ENCODE data around the gene TMTC1.

The TMTC1 gene

DNA sequence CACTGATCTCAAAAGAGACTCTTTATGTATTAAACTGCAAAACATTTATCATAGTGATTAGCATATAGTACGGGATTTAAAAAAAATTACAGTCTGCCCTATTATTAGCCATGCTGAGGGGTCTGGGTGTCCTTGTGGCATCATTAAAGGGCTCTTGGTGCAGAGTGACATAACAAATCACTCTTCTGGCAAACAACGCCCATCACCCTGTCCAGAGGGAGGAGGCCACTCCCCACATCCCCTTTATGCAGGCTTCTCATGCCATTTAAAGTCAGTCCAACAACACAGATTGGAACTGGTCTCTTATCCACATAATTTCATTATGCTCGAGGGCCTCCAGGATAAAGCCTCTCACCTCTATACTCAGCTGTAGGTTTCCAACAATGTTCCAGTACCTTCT lies 51.1 kb downstream of the TMTC1 start:
- H3K4ac ChIP-seq (ENCODE audit: low read depth, low read length), result no peak overlapping the region
- H3K79me1 ChIP-seq (ENCODE audit: low read length), result no peaks in the 10 kb centered on the region
- H4K8ac ChIP-seq (ENCODE audit: low read depth, low read length), result no peak overlapping the region
- no peak overlapping the region for H3K18ac ChIP-seq (ENCODE audit: low read length)
- no peak overlapping the region for H2BK5ac ChIP-seq (ENCODE audit: low read depth, low read length, poor library complexity)
- H3K9me3 ChIP-seq (ENCODE audit: insufficient read depth, low read depth, low read length), result no peaks in the 10 kb centered on the region
- H3K9ac ChIP-seq (ENCODE audit: low read length), result no peak overlapping the region
- no peaks in the 10 kb centered on the region for H3K36me3 ChIP-seq (ENCODE audit: control insufficient read depth in 1 of 2, insufficient read depth in 2 of 2, low read length in 2 of 2)
- H3K27me3 ChIP-seq (ENCODE audit: insufficient read depth, low read length), result no peaks in the 10 kb centered on the region
- no peak overlapping the region for H4K12ac ChIP-seq (ENCODE audit: low read depth, low read length)
- no peaks in the 10 kb centered on the region for H3K4me1 ChIP-seq (ENCODE audit: control insufficient read depth in 1 of 2, insufficient read depth in 2 of 2, low read length in 2 of 2)
- H2BK12ac ChIP-seq (ENCODE audit: low read length), result no peak overlapping the region
- no peak overlapping the region for H2AK5ac ChIP-seq (ENCODE audit: low read length)
- no peaks in the 10 kb centered on the region for H3K79me2 ChIP-seq (ENCODE audit: control insufficient read depth, insufficient read depth, low read length, poor library complexity)
- H3K4me3 ChIP-seq (ENCODE audit: low read depth, low read length), result no peak overlapping the region
- H2AFZ ChIP-seq (ENCODE audit: insufficient read depth, low read length, poor library complexity), result no peak overlapping the region
- no peak overlapping the region for H3K4me2 ChIP-seq (ENCODE audit: low read length)
- DNase-seq, result no peak
- no peak overlapping the region for H2BK120ac ChIP-seq (ENCODE audit: insufficient read depth, low read length, poor library complexity)
- no peak overlapping the region for H3K27ac ChIP-seq (ENCODE audit: low read depth, low read length)
- no peak overlapping the region for H4K91ac ChIP-seq (ENCODE audit: low read depth, low read length)
- H3K14ac ChIP-seq (ENCODE audit: low read length), result no peak overlapping the region
- H3K23ac ChIP-seq (ENCODE audit: low read length), result no peak overlapping the region
- WGBS (ENCODE audit: extremely low coverage, insufficient coverage, insufficient read length), result no CpG with 5 or more reads among the region's 3 CpGs

DNA sequence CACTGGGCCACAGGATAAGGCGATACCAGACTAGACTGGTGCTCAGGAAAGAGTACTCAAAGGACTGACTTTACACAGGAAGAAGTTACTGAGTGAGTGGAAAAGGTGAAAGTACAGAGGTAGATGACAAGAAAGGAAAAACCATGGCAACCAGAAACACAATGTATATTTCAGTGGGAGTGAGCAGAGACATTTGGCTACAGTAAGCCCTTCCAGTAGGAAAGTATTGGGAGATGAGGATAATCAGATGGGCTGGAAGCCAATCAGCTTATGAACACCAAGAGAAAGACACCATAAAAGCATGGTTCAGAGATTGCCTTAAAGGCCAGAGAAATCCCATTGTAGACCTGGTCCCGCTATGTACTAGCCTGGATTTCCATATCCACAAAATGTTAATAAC lies 51.6 kb downstream of the TMTC1 start:
- no peak overlapping the region for H3K18ac ChIP-seq (ENCODE audit: low read length)
- H3K14ac ChIP-seq (ENCODE audit: low read length), result no peak overlapping the region
- H2AFZ ChIP-seq (ENCODE audit: insufficient read depth, low read length, poor library complexity), result no peak overlapping the region
- H4K12ac ChIP-seq (ENCODE audit: low read depth, low read length), result no peak overlapping the region
- H2BK120ac ChIP-seq (ENCODE audit: insufficient read depth, low read length, poor library complexity), result no peak overlapping the region
- WGBS (ENCODE audit: extremely low coverage, insufficient coverage, insufficient read length), result no CpG with 5 or more reads among the region's 2 CpGs
- H3K79me2 ChIP-seq (ENCODE audit: control insufficient read depth, insufficient read depth, low read length, poor library complexity), result no peaks in the 10 kb centered on the region
- no peaks in the 10 kb centered on the region for H3K36me3 ChIP-seq (ENCODE audit: control insufficient read depth in 1 of 2, insufficient read depth in 2 of 2, low read length in 2 of 2)
- H3K27me3 ChIP-seq (ENCODE audit: insufficient read depth, low read length), result no peaks in the 10 kb centered on the region
- no peaks in the 10 kb centered on the region for H3K9me3 ChIP-seq (ENCODE audit: insufficient read depth, low read depth, low read length)
- H3K4ac ChIP-seq (ENCODE audit: low read depth, low read length), result no peak overlapping the region
- H3K23ac ChIP-seq (ENCODE audit: low read length), result no peak overlapping the region
- no peak overlapping the region for H3K27ac ChIP-seq (ENCODE audit: low read depth, low read length)
- no peak overlapping the region for H2AK5ac ChIP-seq (ENCODE audit: low read length)
- H3K4me1 ChIP-seq (ENCODE audit: control insufficient read depth in 1 of 2, insufficient read depth in 2 of 2, low read length in 2 of 2), result no peaks in the 10 kb centered on the region
- H4K8ac ChIP-seq (ENCODE audit: low read depth, low read length), result no peak overlapping the region
- H2BK12ac ChIP-seq (ENCODE audit: low read length), result no peak overlapping the region
- no peak overlapping the region for H3K4me3 ChIP-seq (ENCODE audit: low read depth, low read length)
- H4K91ac ChIP-seq (ENCODE audit: low read depth, low read length), result no peak overlapping the region
- H3K4me2 ChIP-seq (ENCODE audit: low read length), result no peak overlapping the region
- H2BK5ac ChIP-seq (ENCODE audit: low read depth, low read length, poor library complexity), result no peak overlapping the region
- no peak overlapping the region for H3K9ac ChIP-seq (ENCODE audit: low read length)
- no peak for DNase-seq
- no peaks in the 10 kb centered on the region for H3K79me1 ChIP-seq (ENCODE audit: low read length)

DNA sequence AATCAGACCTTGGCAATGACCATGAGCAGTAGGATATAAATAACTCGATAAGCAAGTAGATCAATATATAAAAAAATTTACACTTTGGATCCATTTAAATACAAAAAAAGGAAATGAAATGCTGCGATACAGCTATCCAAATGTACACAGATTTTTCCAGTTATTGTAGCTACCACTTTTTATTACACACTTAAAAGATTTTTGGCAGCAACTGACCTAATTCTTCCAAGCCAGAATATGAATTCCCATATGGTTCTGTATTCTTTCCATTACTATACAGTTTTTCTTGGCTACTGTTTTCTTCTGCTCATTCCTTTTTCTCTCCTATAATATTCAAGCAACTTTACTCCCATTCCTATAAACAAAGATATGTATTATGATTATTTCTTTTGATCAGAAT lies 52.2 kb downstream of the TMTC1 start:
- no peaks in the 10 kb centered on the region for H3K9me3 ChIP-seq (ENCODE audit: insufficient read depth, low read depth, low read length)
- H3K4ac ChIP-seq (ENCODE audit: low read depth, low read length), result no peak overlapping the region
- no peak overlapping the region for H2BK120ac ChIP-seq (ENCODE audit: insufficient read depth, low read length, poor library complexity)
- no peak overlapping the region for H2AK5ac ChIP-seq (ENCODE audit: low read length)
- no peak overlapping the region for H4K8ac ChIP-seq (ENCODE audit: low read depth, low read length)
- H3K79me2 ChIP-seq (ENCODE audit: control insufficient read depth, insufficient read depth, low read length, poor library complexity), result no peaks in the 10 kb centered on the region
- no peak overlapping the region for H3K18ac ChIP-seq (ENCODE audit: low read length)
- no peak overlapping the region for H3K9ac ChIP-seq (ENCODE audit: low read length)
- no peak overlapping the region for H3K27ac ChIP-seq (ENCODE audit: low read depth, low read length)
- no peak overlapping the region for H3K14ac ChIP-seq (ENCODE audit: low read length)
- no peaks in the 10 kb centered on the region for H3K36me3 ChIP-seq (ENCODE audit: control insufficient read depth in 1 of 2, insufficient read depth in 2 of 2, low read length in 2 of 2)
- no peak overlapping the region for H3K4me3 ChIP-seq (ENCODE audit: low read depth, low read length)
- H3K4me1 ChIP-seq (ENCODE audit: control insufficient read depth in 1 of 2, insufficient read depth in 2 of 2, low read length in 2 of 2), result no peaks in the 10 kb centered on the region
- no peak overlapping the region for H3K23ac ChIP-seq (ENCODE audit: low read length)
- no peak overlapping the region for H2BK5ac ChIP-seq (ENCODE audit: low read depth, low read length, poor library complexity)
- H3K27me3 ChIP-seq (ENCODE audit: insufficient read depth, low read length), result no peaks in the 10 kb centered on the region
- no peak overlapping the region for H2AFZ ChIP-seq (ENCODE audit: insufficient read depth, low read length, poor library complexity)
- no peak overlapping the region for H4K91ac ChIP-seq (ENCODE audit: low read depth, low read length)
- no peak overlapping the region for H2BK12ac ChIP-seq (ENCODE audit: low read length)
- DNase-seq, result no peak
- no peaks in the 10 kb centered on the region for H3K79me1 ChIP-seq (ENCODE audit: low read length)
- WGBS (ENCODE audit: extremely low coverage, insufficient coverage, insufficient read length), result no CpG with 5 or more reads among the region's 2 CpGs
- no peak overlapping the region for H4K12ac ChIP-seq (ENCODE audit: low read depth, low read length)
- no peak overlapping the region for H3K4me2 ChIP-seq (ENCODE audit: low read length)

DNA sequence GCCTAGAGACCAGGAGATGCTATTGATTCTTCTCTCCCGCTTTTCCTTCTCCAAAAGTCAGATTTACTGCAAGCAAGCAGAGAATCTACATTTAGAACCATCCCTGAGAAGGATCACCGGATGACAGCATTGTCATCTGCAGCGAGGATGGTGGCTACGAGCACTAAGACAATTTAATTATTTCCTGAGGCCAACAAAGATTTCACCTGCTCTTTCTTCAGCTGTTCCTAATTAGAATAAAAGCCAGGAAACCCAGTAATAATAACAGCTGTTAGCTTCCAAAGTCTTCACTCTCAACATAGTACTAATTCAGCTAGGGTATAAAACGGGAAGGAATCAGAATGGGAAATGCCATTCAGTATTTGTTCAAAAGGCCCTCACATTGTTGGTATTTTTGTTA lies 53.3 kb downstream of the TMTC1 start:
- no peak overlapping the region for H4K8ac ChIP-seq (ENCODE audit: low read depth, low read length)
- WGBS (ENCODE audit: extremely low coverage, insufficient coverage, insufficient read length), result no CpG with 5 or more reads among the region's 5 CpGs

More for the DNA sequence above, 53.3 kb downstream of the TMTC1 start:
- DNase-seq, result no peak
- H2AK5ac ChIP-seq (ENCODE audit: low read length), result no peak overlapping the region
- H4K91ac ChIP-seq (ENCODE audit: low read depth, low read length), result no peak overlapping the region
- no peak overlapping the region for H3K27ac ChIP-seq (ENCODE audit: low read depth, low read length)
- no peak overlapping the region for H4K12ac ChIP-seq (ENCODE audit: low read depth, low read length)
- H3K79me2 ChIP-seq (ENCODE audit: control insufficient read depth, insufficient read depth, low read length, poor library complexity), result no peaks in the 10 kb centered on the region
- no peaks in the 10 kb centered on the region for H3K27me3 ChIP-seq (ENCODE audit: insufficient read depth, low read length)
- H3K4ac ChIP-seq (ENCODE audit: low read depth, low read length), result no peak overlapping the region
- H2AFZ ChIP-seq (ENCODE audit: insufficient read depth, low read length, poor library complexity), result no peak overlapping the region
- H3K9me3 ChIP-seq (ENCODE audit: insufficient read depth, low read depth, low read length), result no peaks in the 10 kb centered on the region
- H3K4me1 ChIP-seq (ENCODE audit: control insufficient read depth in 1 of 2, insufficient read depth in 2 of 2, low read length in 2 of 2), result no peaks in the 10 kb centered on the region
- H3K23ac ChIP-seq (ENCODE audit: low read length), result no peak overlapping the region
- H2BK12ac ChIP-seq (ENCODE audit: low read length), result no peak overlapping the region
- no peak overlapping the region for H2BK120ac ChIP-seq (ENCODE audit: insufficient read depth, low read length, poor library complexity)
- no peak overlapping the region for H3K18ac ChIP-seq (ENCODE audit: low read length)
- H2BK5ac ChIP-seq (ENCODE audit: low read depth, low read length, poor library complexity), result no peak overlapping the region
- no peak overlapping the region for H3K4me3 ChIP-seq (ENCODE audit: low read depth, low read length)
- no peak overlapping the region for H3K14ac ChIP-seq (ENCODE audit: low read length)
- no peaks in the 10 kb centered on the region for H3K36me3 ChIP-seq (ENCODE audit: control insufficient read depth in 1 of 2, insufficient read depth in 2 of 2, low read length in 2 of 2)
- H3K9ac ChIP-seq (ENCODE audit: low read length), result no peak overlapping the region
- H3K79me1 ChIP-seq (ENCODE audit: low read length), result no peaks in the 10 kb centered on the region
- no peak overlapping the region for H3K4me2 ChIP-seq (ENCODE audit: low read length)

Measured in trophoblast cell (in vitro differentiated cells and primary cell).